ENCODE data around the gene LPP.

- no peak for TF ChIP-seq POLR2AphosphoS5 (IDR thresholded peaks at IDR 0.05; ENCODE audit: low read depth, low read length)
- TF ChIP-seq SIN3A (IDR thresholded peaks at IDR 0.05; ENCODE audit: borderline replicate concordance, insufficient read depth, low read length): no peak
- TF ChIP-seq TAF1 (IDR thresholded peaks at IDR 0.05; ENCODE audit: borderline replicate concordance, insufficient read depth, low read length): no peak
Measured at GRCh38 chr3:188248036-188248561, 94.1 kb downstream of the LPP start.
